ENCODE data around the gene ARL6IP5. TPM values are rescaled to one million over a fixed set of nuclear protein-coding genes. Genes with fewer than 3 reads are reported as not detected.

Gene ARL6IP5
- total and polyA plus RNA-seq, 2 of the 13 experiments (the other 11 are each of a cell fraction or from before 2014, with no cell fraction given), result 23.7 to 29.6 TPM

DNA sequence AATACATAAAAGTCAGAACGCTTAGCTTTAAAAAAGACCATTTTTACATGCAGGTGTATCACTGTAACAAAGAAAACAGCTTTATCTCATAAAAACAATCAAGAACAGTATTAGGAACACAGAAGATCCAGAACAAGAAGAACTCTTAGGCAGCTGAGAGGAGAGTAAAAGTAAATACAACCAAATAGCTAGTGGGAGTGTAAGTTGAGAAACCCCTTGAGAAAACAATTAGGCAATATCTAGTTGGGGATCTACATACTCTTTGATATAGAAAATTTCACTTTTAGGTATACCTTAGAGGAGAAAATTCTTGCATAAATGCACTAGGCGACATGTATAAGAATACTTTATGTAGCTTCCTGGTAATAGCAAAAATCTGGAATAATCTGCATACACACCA is 40.1 kb upstream of the ARL6IP5 start:
- Histone ChIP-seq H4K20me1 (ENCODE audit: insufficient read depth, low read length) (peaks cover 5% of the 10 kb centered on the region), H3K36me3 (replicated peaks in 1 of 2; ENCODE audit: control insufficient read depth in 1 of 2, insufficient read depth in 2 of 2, low read length in 2 of 2) (peaks cover 6 to 53% of the 10 kb centered on the region in 2 experiments; a peak in 3 of 5 replicates), H3K9me3 (ENCODE audit: low read length) (no peaks in the 10 kb centered on the region), H3K79me2 (ENCODE audit: insufficient read depth, low read length) (peaks cover 24% of the 10 kb centered on the region), H2AFZ (ENCODE audit: low read length) (no peak overlapping the region), H3K27ac (ENCODE audit: extremely low read length, insufficient read depth, low read length) (no peak overlapping the region), H3K4me1 (ENCODE audit: insufficient read depth, low read length) (peaks cover 25% of the 10 kb centered on the region), H3K4me3 (replicated peaks in 1 of 3; ENCODE audit: insufficient read depth in 1 of 3, low read depth in 2 of 3, low read length in 3 of 3) (no peak overlapping the region), H3K9ac (ENCODE audit: insufficient read depth, low read depth, low read length) (no peak overlapping the region), H3K4me2 (ENCODE audit: low read depth, low read length) (no peak overlapping the region), H3K27me3 (ENCODE audit: control insufficient read depth in 1 of 2, insufficient read depth in 2 of 2, low read length in 2 of 2) (no peaks in the 10 kb centered on the region)
- no peak for DNase-seq (ENCODE audit: low spot score)
- no TSS peak for BruUV-seq (replicated peaks)
- in situ Hi-C loops (cut with HindIII; ENCODE audit: extremely low pct_ligation_motif_present, low pct_unique_long_range_greater_than_20kb), result no loop called here
- no peak for TF ChIP-seq NFRKB (IDR thresholded peaks at IDR 0.05)
- peak; percentile 17; the same call in 1 of the 2 replicates for TF ChIP-seq CEBPB (IDR thresholded peaks at IDR 0.05; ENCODE audit: borderline replicate concordance, low read depth, low read length)
- FAIRE-seq, result no peak
- 97% methylated on average over 2 of the region's 2 CpGs for WGBS (ENCODE audit: low lambda C conversion rate)
- ATAC-seq, result no peak
- intact Hi-C loops (cut with micrococcal nuclease; ENCODE audit: unreplicated experiment), result no loop called here
- ChIA-PET POLR2A (interaction anchor here (0.8 to 1.4 kb wide), 2 partner anchors 8 to 17 kb away, joined by 3 read pairs; no protein-coding TSS in a partner anchor), CTCF (ENCODE audit: low intra/inter-chr PET ratio, low total read pairs) (no interaction called here)

DNA sequence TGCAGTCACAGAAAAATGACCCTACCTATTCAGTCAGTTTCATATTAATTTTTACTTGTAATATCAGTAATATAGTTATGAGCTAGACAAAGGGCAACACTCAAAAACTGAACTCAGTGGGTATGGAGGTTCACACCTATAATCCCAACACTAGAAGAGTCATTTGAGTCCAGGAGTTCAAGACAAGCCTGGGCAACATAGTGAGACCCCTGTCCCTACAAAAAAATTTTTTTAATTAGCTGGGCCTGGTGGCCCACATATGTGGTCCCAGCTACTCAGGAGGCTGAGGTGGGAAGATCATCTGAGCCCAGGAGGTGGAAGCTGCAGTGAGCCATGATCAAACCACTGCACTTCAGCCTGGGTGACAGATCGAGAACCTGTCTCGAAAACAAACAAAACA is 35.7 kb upstream of the ARL6IP5 start:
- Histone ChIP-seq H3K4me2 (ENCODE audit: low read depth, low read length) (peak overlapping the region; percentile 89), H3K4me1 (ENCODE audit: insufficient read depth, low read length) (peaks cover 37% of the 10 kb centered on the region), H2AFZ (ENCODE audit: low read length) (no peak overlapping the region), H3K27me3 (ENCODE audit: control insufficient read depth in 1 of 2, insufficient read depth in 2 of 2, low read length in 2 of 2) (no peaks in the 10 kb centered on the region; a peak in 1 of 5 replicates), H3K9ac (ENCODE audit: insufficient read depth, low read depth, low read length) (no peak overlapping the region), H4K20me1 (ENCODE audit: insufficient read depth, low read length) (peaks cover 13% of the 10 kb centered on the region), H3K9me3 (ENCODE audit: low read length) (no peaks in the 10 kb centered on the region), H3K36me3 (replicated peaks in 1 of 2; ENCODE audit: control insufficient read depth in 1 of 2, insufficient read depth in 2 of 2, low read length in 2 of 2) (peaks cover 3 to 28% of the 10 kb centered on the region in 2 experiments; a peak in 3 of 5 replicates), H3K4me3 (replicated peaks in 1 of 3; ENCODE audit: insufficient read depth in 1 of 3, low read depth in 2 of 3, low read length in 3 of 3) (no peak overlapping the region; a peak in 1 of 6 replicates), H3K27ac (ENCODE audit: extremely low read length, insufficient read depth, low read length) (no peak overlapping the region), H3K79me2 (ENCODE audit: insufficient read depth, low read length) (peaks cover 49% of the 10 kb centered on the region)
- POLR2A ChIA-PET, result no interaction called here
- no peak for ATAC-seq
- CTCF ChIA-PET (ENCODE audit: low intra/inter-chr PET ratio, low total read pairs), result no interaction called here
- WGBS (ENCODE audit: low lambda C conversion rate), result 98% methylated on average over 2 of the region's 2 CpGs
- FAIRE-seq, result no peak
- in situ Hi-C loops (cut with HindIII; ENCODE audit: extremely low pct_ligation_motif_present, low pct_unique_long_range_greater_than_20kb) (no loop called here), intact Hi-C loops (cut with micrococcal nuclease; ENCODE audit: unreplicated experiment) (no loop called here)
- no TSS peak for BruUV-seq (replicated peaks)
- no peak for DNase-seq (ENCODE audit: low spot score)
- TF ChIP-seq, protein P1, sequence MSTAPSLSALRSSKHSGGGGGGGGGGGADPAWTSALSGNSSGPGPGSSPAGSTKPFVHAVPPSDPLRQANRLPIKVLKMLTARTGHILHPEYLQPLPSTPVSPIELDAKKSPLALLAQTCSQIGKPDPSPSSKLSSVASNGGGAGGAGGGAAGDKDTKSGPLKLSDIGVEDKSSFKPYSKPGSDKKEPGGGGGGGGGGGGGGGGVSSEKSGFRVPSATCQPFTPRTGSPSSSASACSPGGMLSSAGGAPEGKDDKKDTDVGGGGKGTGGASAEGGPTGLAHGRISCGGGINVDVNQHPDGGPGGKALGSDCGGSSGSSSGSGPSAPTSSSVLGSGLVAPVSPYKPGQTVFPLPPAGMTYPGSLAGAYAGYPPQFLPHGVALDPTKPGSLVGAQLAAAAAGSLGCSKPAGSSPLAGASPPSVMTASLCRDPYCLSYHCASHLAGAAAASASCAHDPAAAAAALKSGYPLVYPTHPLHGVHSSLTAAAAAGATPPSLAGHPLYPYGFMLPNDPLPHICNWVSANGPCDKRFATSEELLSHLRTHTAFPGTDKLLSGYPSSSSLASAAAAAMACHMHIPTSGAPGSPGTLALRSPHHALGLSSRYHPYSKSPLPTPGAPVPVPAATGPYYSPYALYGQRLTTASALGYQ (CRISPR knock-in tag; IDR thresholded peaks at IDR 0.05), result no peak
- TF ChIP-seq ZNF121 (CRISPR knock-in tag; IDR thresholded peaks at IDR 0.05) (peak; percentile 81), ZNF501 (CRISPR knock-in tag; IDR thresholded peaks at IDR 0.05) (no peak)

All from HepG2 (cell line).